ENCODE data around the gene RAB11FIP5.

DNA sequence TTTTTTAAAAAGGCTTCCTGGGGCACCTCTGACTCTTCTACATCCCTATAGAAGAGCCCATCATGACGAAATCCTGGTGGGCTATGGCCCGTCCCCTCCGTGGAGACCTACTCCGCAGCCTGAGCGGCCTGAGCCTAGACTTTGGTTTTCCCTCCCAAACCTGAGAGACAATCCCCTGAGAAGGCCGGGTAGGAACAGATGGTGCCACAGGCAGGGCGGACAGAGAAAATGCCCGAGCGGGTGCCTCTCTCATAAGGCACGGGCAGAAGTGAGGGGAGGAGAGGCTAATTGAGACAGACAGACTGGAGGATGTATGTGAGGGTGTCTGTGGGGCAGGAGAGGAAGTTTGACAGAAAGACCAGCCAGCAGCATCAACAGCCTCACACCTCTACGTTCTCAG, 21.1 kb downstream of the RAB11FIP5 start:
- TF ChIP-seq, protein P1, sequence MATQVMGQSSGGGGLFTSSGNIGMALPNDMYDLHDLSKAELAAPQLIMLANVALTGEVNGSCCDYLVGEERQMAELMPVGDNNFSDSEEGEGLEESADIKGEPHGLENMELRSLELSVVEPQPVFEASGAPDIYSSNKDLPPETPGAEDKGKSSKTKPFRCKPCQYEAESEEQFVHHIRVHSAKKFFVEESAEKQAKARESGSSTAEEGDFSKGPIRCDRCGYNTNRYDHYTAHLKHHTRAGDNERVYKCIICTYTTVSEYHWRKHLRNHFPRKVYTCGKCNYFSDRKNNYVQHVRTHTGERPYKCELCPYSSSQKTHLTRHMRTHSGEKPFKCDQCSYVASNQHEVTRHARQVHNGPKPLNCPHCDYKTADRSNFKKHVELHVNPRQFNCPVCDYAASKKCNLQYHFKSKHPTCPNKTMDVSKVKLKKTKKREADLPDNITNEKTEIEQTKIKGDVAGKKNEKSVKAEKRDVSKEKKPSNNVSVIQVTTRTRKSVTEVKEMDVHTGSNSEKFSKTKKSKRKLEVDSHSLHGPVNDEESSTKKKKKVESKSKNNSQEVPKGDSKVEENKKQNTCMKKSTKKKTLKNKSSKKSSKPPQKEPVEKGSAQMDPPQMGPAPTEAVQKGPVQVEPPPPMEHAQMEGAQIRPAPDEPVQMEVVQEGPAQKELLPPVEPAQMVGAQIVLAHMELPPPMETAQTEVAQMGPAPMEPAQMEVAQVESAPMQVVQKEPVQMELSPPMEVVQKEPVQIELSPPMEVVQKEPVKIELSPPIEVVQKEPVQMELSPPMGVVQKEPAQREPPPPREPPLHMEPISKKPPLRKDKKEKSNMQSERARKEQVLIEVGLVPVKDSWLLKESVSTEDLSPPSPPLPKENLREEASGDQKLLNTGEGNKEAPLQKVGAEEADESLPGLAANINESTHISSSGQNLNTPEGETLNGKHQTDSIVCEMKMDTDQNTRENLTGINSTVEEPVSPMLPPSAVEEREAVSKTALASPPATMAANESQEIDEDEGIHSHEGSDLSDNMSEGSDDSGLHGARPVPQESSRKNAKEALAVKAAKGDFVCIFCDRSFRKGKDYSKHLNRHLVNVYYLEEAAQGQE (IDR thresholded peaks at IDR 0.05; ENCODE audit: unreplicated experiment) = no peak
- TF ChIP-seq POLR2AphosphoS5 (IDR thresholded peaks at IDR 0.05; ENCODE audit: low read depth) = no peak
- TF ChIP-seq CREB1 (CRISPR knock-in tag; IDR thresholded peaks at IDR 0.05; ENCODE audit: low read depth) = no peak
- TF ChIP-seq, protein P2, sequence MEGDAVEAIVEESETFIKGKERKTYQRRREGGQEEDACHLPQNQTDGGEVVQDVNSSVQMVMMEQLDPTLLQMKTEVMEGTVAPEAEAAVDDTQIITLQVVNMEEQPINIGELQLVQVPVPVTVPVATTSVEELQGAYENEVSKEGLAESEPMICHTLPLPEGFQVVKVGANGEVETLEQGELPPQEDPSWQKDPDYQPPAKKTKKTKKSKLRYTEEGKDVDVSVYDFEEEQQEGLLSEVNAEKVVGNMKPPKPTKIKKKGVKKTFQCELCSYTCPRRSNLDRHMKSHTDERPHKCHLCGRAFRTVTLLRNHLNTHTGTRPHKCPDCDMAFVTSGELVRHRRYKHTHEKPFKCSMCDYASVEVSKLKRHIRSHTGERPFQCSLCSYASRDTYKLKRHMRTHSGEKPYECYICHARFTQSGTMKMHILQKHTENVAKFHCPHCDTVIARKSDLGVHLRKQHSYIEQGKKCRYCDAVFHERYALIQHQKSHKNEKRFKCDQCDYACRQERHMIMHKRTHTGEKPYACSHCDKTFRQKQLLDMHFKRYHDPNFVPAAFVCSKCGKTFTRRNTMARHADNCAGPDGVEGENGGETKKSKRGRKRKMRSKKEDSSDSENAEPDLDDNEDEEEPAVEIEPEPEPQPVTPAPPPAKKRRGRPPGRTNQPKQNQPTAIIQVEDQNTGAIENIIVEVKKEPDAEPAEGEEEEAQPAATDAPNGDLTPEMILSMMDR (conservative IDR thresholded peaks at IDR 0.05; ENCODE audit: low read depth in 2 of 2) = no peak
- TF ChIP-seq EZH2 (IDR thresholded peaks at IDR 0.05; ENCODE audit: low read depth, unreplicated experiment) = no peak
- no peak for TF ChIP-seq JUNB (IDR thresholded peaks at IDR 0.05; ENCODE audit: unreplicated experiment)
